Measurements from ENCODE around the gene FAM222A.

Gene FAM222A

GRCh38 chr12:109744986-109745942, 31.6 kb downstream of the FAM222A start:
- peak; percentile 47 for DNase-seq (ENCODE audit: low read depth)
- TF ChIP-seq, protein P1, sequence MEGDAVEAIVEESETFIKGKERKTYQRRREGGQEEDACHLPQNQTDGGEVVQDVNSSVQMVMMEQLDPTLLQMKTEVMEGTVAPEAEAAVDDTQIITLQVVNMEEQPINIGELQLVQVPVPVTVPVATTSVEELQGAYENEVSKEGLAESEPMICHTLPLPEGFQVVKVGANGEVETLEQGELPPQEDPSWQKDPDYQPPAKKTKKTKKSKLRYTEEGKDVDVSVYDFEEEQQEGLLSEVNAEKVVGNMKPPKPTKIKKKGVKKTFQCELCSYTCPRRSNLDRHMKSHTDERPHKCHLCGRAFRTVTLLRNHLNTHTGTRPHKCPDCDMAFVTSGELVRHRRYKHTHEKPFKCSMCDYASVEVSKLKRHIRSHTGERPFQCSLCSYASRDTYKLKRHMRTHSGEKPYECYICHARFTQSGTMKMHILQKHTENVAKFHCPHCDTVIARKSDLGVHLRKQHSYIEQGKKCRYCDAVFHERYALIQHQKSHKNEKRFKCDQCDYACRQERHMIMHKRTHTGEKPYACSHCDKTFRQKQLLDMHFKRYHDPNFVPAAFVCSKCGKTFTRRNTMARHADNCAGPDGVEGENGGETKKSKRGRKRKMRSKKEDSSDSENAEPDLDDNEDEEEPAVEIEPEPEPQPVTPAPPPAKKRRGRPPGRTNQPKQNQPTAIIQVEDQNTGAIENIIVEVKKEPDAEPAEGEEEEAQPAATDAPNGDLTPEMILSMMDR (conservative IDR thresholded peaks at IDR 0.05; ENCODE audit: low read depth, low read length), result no peak
- H3K4me3 ChIP-seq (ENCODE audit: low read depth, low read length), result no peak overlapping the region

DNA sequence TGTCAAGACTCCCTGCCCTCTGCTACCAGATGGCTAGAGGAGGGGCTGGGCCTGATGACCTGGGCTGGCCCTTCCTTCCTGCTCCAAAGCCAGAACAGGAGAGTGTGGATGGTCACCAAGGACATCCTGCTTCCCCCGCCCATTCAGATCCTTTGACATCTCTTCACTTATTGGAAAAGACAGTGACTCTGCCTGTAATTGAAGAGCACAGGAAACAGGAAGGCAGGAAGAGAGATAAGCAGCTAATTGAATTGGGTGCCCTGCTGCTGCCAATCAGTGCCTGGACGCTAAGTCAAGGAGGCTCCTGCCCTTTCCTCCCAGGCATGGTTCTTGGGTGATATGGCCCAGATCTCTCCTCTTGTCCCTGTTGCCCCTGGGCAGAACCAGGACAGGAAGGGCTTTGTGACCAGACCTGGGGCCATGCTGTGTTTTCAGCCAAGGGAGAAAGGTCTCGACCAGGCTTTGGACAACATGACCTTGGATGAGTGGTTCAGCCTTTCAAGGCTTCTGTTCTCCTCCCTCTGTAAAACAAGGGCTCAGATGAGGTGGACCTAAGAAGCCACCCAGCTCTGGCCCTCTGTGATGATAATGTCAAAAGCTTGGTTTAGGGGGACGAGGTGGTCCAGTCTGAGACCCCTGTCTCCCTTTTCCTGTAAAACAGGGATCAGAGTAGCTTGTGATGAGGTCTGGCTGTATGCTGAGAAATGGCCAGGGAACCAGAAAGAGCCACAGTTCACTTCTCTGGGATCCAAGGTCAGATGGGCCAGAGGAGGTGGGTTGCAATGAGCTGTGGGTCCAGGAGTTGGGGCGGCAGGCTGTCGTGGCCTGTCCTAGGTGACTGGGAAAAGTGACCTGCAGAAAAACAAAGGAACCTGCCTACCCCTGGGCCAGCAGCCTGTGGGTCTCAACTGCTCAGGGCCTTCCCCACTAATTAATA, 38.8 kb downstream of the FAM222A start:
- TF ChIP-seq, protein P1 (conservative IDR thresholded peaks at IDR 0.05; ENCODE audit: low read depth, low read length), result no peak
- no peak for DNase-seq (ENCODE audit: low read depth)
- H3K4me3 ChIP-seq (ENCODE audit: low read depth, low read length), result no peak overlapping the region

DNA sequence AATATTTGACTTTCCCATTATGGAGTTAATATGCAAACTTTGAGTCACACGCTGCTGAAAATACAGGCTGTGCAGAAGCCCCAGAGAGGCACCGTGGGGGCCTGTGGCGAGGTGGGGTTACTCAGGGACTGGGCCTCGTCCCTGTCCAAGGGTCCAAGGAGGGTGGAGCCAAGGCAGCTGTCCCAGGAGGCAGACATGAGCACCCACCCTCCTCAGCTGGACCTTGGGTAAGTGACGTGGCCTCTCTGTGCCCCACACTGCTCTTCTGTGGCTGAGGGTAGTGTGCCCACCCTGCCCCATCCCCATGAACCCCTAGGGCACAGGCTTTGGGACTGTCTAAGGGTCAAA, 39.4 kb downstream of the FAM222A start:
- DNase-seq (ENCODE audit: low read depth), result no peak
- TF ChIP-seq, protein P1 (conservative IDR thresholded peaks at IDR 0.05; ENCODE audit: low read depth, low read length), result no peak
- no peak overlapping the region for H3K4me3 ChIP-seq (ENCODE audit: low read depth, low read length)

- DNase-seq (ENCODE audit: low read depth), result no peak
- H3K4me3 ChIP-seq (ENCODE audit: low read depth, low read length), result no peak overlapping the region
- TF ChIP-seq, protein P1 (conservative IDR thresholded peaks at IDR 0.05; ENCODE audit: low read depth, low read length), result no peak
Observed at GRCh38 chr12:109753959-109754358, 40.3 kb downstream of the FAM222A start.

- DNase-seq (ENCODE audit: low read depth), result no peak
- TF ChIP-seq, protein P1 (conservative IDR thresholded peaks at IDR 0.05; ENCODE audit: low read depth, low read length), result no peak
- H3K4me3 ChIP-seq (ENCODE audit: low read depth, low read length), result no peak overlapping the region
Observed at GRCh38 chr12:109756457-109756856, 42.8 kb downstream of the FAM222A start.

DNA sequence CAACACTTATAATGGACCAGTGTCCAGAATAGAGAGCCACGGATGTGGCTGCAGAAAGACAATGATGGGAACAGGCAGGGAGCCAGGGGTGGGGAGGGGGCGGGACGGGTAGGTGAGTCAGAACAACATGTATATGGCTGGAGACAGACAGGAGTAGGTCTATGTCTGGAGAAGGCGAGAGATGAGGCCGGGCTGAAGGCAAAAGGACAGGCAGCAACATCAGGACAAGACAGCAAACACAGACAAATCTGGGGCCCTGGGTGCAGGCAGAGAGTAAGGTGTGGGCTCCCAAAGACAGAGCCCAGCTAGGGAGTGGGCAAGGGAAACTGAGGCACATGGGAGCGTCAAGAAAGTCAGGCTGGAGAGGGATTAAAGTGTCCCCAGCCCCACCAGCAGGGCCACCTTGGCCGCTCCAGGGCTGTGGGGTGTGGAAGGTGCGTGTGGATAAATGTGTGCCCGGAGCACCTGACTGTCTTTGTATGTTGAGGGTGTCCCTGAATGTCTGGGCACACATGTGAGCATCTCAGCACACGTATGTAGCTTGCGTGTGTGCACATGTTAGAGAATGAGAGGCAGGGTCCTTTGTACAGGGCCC, 44.1 kb downstream of the FAM222A start:
- DNase-seq (ENCODE audit: low read depth), result no peak
- H3K4me3 ChIP-seq (ENCODE audit: low read depth, low read length), result no peak overlapping the region
- TF ChIP-seq, protein P1 (conservative IDR thresholded peaks at IDR 0.05; ENCODE audit: low read depth, low read length), result no peak
